Islet of Langerhans (tissue), 1 donor: ENCODE measurements around the gene PITPNM1.
"Not testable (repeated sequence)": the region's sequence is repeated elsewhere in the genome, so short reads cannot be mapped to it uniquely, and the experiment has no call there.

ENCODE experiments used
- FAIRE-seq: peaks from one replicate; lab custom pipeline; 2011; peaks lifted over from hg19 to GRCh38; lab: Jason Lieb, UNC

Gene PITPNM1

GRCh38 chr11:67486481-67487195 is 18.5 kb downstream of the PITPNM1 start:
- FAIRE-seq: no peak

GRCh38 chr11:67485873-67486361 is 19.2 kb downstream of the PITPNM1 start:
- FAIRE-seq: not testable (repeated sequence)

- no peak for FAIRE-seq
Observed at GRCh38 chr11:67484847-67485311, 20.3 kb downstream of the PITPNM1 start.

- no peak for FAIRE-seq
Observed at GRCh38 chr11:67483831-67484665, 21.1 kb downstream of the PITPNM1 start.

- FAIRE-seq: no peak
Observed at GRCh38 chr11:67482827-67483798, 22.1 kb downstream of the PITPNM1 start, which contains the start of gene AIP. Gene AIP (plus strand): TSS chr11:67483026. CDS start chr11:67483159, 133 bp downstream.

GRCh38 chr11:67482275-67482826 is 22.8 kb downstream of the PITPNM1 start:
- no peak for FAIRE-seq

- FAIRE-seq: not testable (repeated sequence)
Observed at GRCh38 chr11:67477344-67478050, 27.7 kb downstream of the PITPNM1 start.

- FAIRE-seq: not testable (repeated sequence)
Observed at GRCh38 chr11:67476692-67477091, 28.5 kb downstream of the PITPNM1 start.

GRCh38 chr11:67472882-67473281 is 32.3 kb downstream of the PITPNM1 start:
- FAIRE-seq: no peak

- no peak for FAIRE-seq
Observed at GRCh38 chr11:67470337-67471002, 34.7 kb downstream of the PITPNM1 start.

- no peak for FAIRE-seq
Observed at GRCh38 chr11:67469508-67469811, 35.7 kb downstream of the PITPNM1 start.

- no peak for FAIRE-seq
Observed at GRCh38 chr11:67468759-67469507, 36.2 kb downstream of the PITPNM1 start, which contains the start of gene TMEM134. Gene TMEM134 (minus strand): TSS chr11:67469251. CDS start chr11:67469192, 59 bp downstream.

- no peak for FAIRE-seq
Observed at GRCh38 chr11:67468456-67468758, 36.8 kb downstream of the PITPNM1 start.

- FAIRE-seq: no peak
Observed at GRCh38 chr11:67468056-67468455, 37.1 kb downstream of the PITPNM1 start.

- no peak for FAIRE-seq
Observed at GRCh38 chr11:67466962-67467771, 38.0 kb downstream of the PITPNM1 start.

GRCh38 chr11:67466367-67466766 is 38.8 kb downstream of the PITPNM1 start:
- FAIRE-seq: no peak

GRCh38 chr11:67465530-67465929 is 39.6 kb downstream of the PITPNM1 start:
- FAIRE-seq: not testable (repeated sequence)

GRCh38 chr11:67465189-67465510 is 40.0 kb downstream of the PITPNM1 start:
- FAIRE-seq: no peak
